GF-D8 (cell line): Measurements from ENCODE around the gene RASSF8.

ENCODE experiments used
- DNase-seq: peaks from one replicate; lab custom pipeline; 2025; lab: John Stamatoyannopoulos, UW

RASSF8 gene

GRCh38 chr12:25962932-25963525 is 4.5 kb downstream of the RASSF8 start:
- DNase-seq, result no peak

- DNase-seq, result no peak
Measured at GRCh38 chr12:25965682-25966081, 7.2 kb downstream of the RASSF8 start.

- DNase-seq, result no peak
Measured at GRCh38 chr12:25970082-25970481, 11.6 kb downstream of the RASSF8 start.

GRCh38 chr12:25970916-25971653 is 12.6 kb downstream of the RASSF8 start:
- no peak for DNase-seq

GRCh38 chr12:25971654-25972041 is 13.2 kb downstream of the RASSF8 start:
- no peak for DNase-seq

- no peak for DNase-seq
Measured at GRCh38 chr12:25972783-25973182, 14.3 kb downstream of the RASSF8 start.

GRCh38 chr12:25975179-25975578 is 16.7 kb downstream of the RASSF8 start:
- DNase-seq, result no peak

GRCh38 chr12:25975682-25976081 is 17.2 kb downstream of the RASSF8 start:
- no peak for DNase-seq

GRCh38 chr12:25976289-25976688 is 17.8 kb downstream of the RASSF8 start:
- no peak for DNase-seq

GRCh38 chr12:25977047-25977446 is 18.6 kb downstream of the RASSF8 start:
- no peak for DNase-seq

- no peak for DNase-seq
Measured at GRCh38 chr12:25979059-25979458, 20.6 kb downstream of the RASSF8 start.

GRCh38 chr12:25979563-25979962 is 21.1 kb downstream of the RASSF8 start:
- DNase-seq, result no peak

GRCh38 chr12:25980035-25980434 is 21.6 kb downstream of the RASSF8 start:
- no peak for DNase-seq

GRCh38 chr12:25981597-25981996 is 23.1 kb downstream of the RASSF8 start:
- no peak for DNase-seq

- DNase-seq, result no peak
Measured at GRCh38 chr12:25982416-25982815, 23.9 kb downstream of the RASSF8 start.

GRCh38 chr12:25983625-25984024 is 25.1 kb downstream of the RASSF8 start:
- no peak for DNase-seq

- no peak for DNase-seq
Measured at GRCh38 chr12:25984759-25985158, 26.3 kb downstream of the RASSF8 start.

GRCh38 chr12:25985316-25986175 is 27.1 kb downstream of the RASSF8 start:
- DNase-seq, result no peak

- DNase-seq, result no peak
Measured at GRCh38 chr12:25986180-25986579, 27.7 kb downstream of the RASSF8 start.

- DNase-seq, result no peak
Measured at GRCh38 chr12:25988505-25988904, 30.0 kb downstream of the RASSF8 start.

- no peak for DNase-seq
Measured at GRCh38 chr12:25990495-25990894, 32.0 kb downstream of the RASSF8 start.

- DNase-seq, result no peak
Measured at GRCh38 chr12:25992026-25992782, 33.7 kb downstream of the RASSF8 start.
